ENCODE measurements around the gene APBB2. TPM values are rescaled to one million over a fixed set of nuclear protein-coding genes. Genes with fewer than 3 reads are reported as not detected.

The APBB2 gene
- total and polyA plus RNA-seq, 8 donors, result 4.7 to 55.4 (median 23.1) TPM

GRCh38 chr4:41245983-41246382, 31.6 kb upstream of the APBB2 start:
- no peak for DNase-seq
- H3K9me3 ChIP-seq, result no peaks in the 10 kb centered on the region
- H3K27me3 ChIP-seq, result peaks cover 0 to 10% (median 0%) of the 10 kb centered on the region in 3 donors
- 87 to 91% (median 88%) methylated on average over 1 of the region's 1 CpG for WGBS, 5 donors
- intact Hi-C loops (cut with DNase I; ENCODE audit: low total_unique reads), result no loop called here
- TF ChIP-seq CTCF (IDR thresholded peaks at IDR 0.05), result no peak
- no peak for TF ChIP-seq EP300 (IDR thresholded peaks at IDR 0.05)
- no peak for TF ChIP-seq POLR2AphosphoS5 (IDR thresholded peaks at IDR 0.05)
- no peak for TF ChIP-seq POLR2A (IDR thresholded peaks at IDR 0.05)
- H3K4me1 ChIP-seq, result no peaks in the 10 kb centered on the region
- H3K4me3 ChIP-seq, result no peak overlapping the region
- H3K36me3 ChIP-seq, result no peaks in the 10 kb centered on the region
- H3K27ac ChIP-seq, result no peak overlapping the region

- peaks cover 0 to 4% (median 0%) of the 10 kb centered on the region in 4 donors for H3K9me3 ChIP-seq
- no peak overlapping the region for H3K4me3 ChIP-seq
- no peak overlapping the region for H3K27ac ChIP-seq
- DNase-seq, result no peak
- H3K27me3 ChIP-seq, result peaks cover 0 to 10% (median 0%) of the 10 kb centered on the region in 3 donors
- TF ChIP-seq EP300 (IDR thresholded peaks at IDR 0.05) (no peak), POLR2A (IDR thresholded peaks at IDR 0.05) (no peak), CTCF (IDR thresholded peaks at IDR 0.05) (no peak), POLR2AphosphoS5 (IDR thresholded peaks at IDR 0.05) (no peak)
- no peaks in the 10 kb centered on the region for H3K36me3 ChIP-seq
- 70 to 92% (median 85%) methylated on average over 1 of the region's 1 CpG for WGBS, 5 donors
- intact Hi-C loops (cut with DNase I; ENCODE audit: low total_unique reads), result no loop called here
- H3K4me1 ChIP-seq, result no peaks in the 10 kb centered on the region
Observed at GRCh38 chr4:41241919-41242318, 27.6 kb upstream of the APBB2 start.

- H3K9me3 ChIP-seq, result peaks cover 0 to 4% (median 0%) of the 10 kb centered on the region in 4 donors
- TF ChIP-seq POLR2AphosphoS5 (IDR thresholded peaks at IDR 0.05) (no peak), EP300 (IDR thresholded peaks at IDR 0.05) (no peak), CTCF (IDR thresholded peaks at IDR 0.05) (no peak), POLR2A (IDR thresholded peaks at IDR 0.05) (no peak)
- H3K36me3 ChIP-seq, result no peaks in the 10 kb centered on the region
- no peaks in the 10 kb centered on the region for H3K27me3 ChIP-seq
- intact Hi-C loops (cut with DNase I; ENCODE audit: low total_unique reads), result no loop called here
- DNase-seq, result no peak
- no peak overlapping the region for H3K4me3 ChIP-seq
- WGBS, 5 donors, result 60 to 100% (median 87%) methylated on average over 1 of the region's 1 CpG
- H3K4me1 ChIP-seq, result no peaks in the 10 kb centered on the region
- H3K27ac ChIP-seq, result no peak overlapping the region
Observed at GRCh38 chr4:41236508-41236907, 22.2 kb upstream of the APBB2 start.

- H3K27ac ChIP-seq, result no peak overlapping the region
- H3K4me1 ChIP-seq, result no peaks in the 10 kb centered on the region
- whole genome bisulfite sequencing, 5 donors, result 89 to 100% (median 96%) methylated on average over 1 of the region's 1 CpG
- H3K9me3 ChIP-seq, result peaks cover 0 to 4% (median 0%) of the 10 kb centered on the region in 4 donors
- intact Hi-C loops (cut with DNase I; ENCODE audit: low total_unique reads), result no loop called here
- DNase-seq, result no peak
- H3K4me3 ChIP-seq, result no peak overlapping the region
- H3K36me3 ChIP-seq, result no peaks in the 10 kb centered on the region
- no peaks in the 10 kb centered on the region for H3K27me3 ChIP-seq
- TF ChIP-seq POLR2A (IDR thresholded peaks at IDR 0.05) (no peak), CTCF (IDR thresholded peaks at IDR 0.05) (no peak), EP300 (IDR thresholded peaks at IDR 0.05) (no peak)
Observed at GRCh38 chr4:41236032-41236431, 21.7 kb upstream of the APBB2 start.
